ENCODE data around the gene NOD2. TPM values are rescaled to one million over a fixed set of nuclear protein-coding genes. Genes with fewer than 3 reads are reported as not detected.
A peak's percentile ranks its signal among the peaks of the same experiment; 100 is the strongest.

The NOD2 gene
- 10 to 100 TPM in 1 of 2 donors, 1 to 10 TPM in 1; 4.3 to 14.1 TPM for total RNA-seq
- 1 to 10 TPM; 2.1 to 7.5 TPM for polyA plus RNA-seq
- long read RNA-seq, donor 1, result 0 reads
- long read RNA-seq, donor 2, result 0 reads
- long read RNA-seq, donor 3, result 0 reads
- long read RNA-seq, donor 4, result 0 reads
- long read RNA-seq, donor 5, result 0 reads

GRCh38 chr16:50692999-50693781 is at the start of gene NOD2:
NOD2 (plus strand) TSS chr16:50693606; CDS start chr16:50699496, 5,890 bp downstream.
- 6 to 15% methylated on average over 48 to 56 of the region's 56 CpGs for WGBS, 2 donors
- DNase-seq (peak; percentile 26 to 42 (median 37)), ATAC-seq (ENCODE audit: insufficient read depth, low FRiP score) (no peak)
- TF ChIP-seq CTCF (IDR thresholded peaks at IDR 0.05; ENCODE audit: control extremely low read depth, extremely low read depth), result no peak
- H3K4me3 ChIP-seq, result no peak within 1 kb of the TSS
- H3K36me3 ChIP-seq (ENCODE audit: control insufficient read depth in 4 of 4, insufficient read depth in 4 of 4, low read length in 4 of 4), result no peaks in the 10 kb centered on the region
- H3K27ac ChIP-seq (ENCODE audit: low read depth in 1 of 2, low read length in 1 of 2), result no peak within 1 kb of the TSS
- no peaks in the 10 kb centered on the region for H3K9me3 ChIP-seq (ENCODE audit: control insufficient read depth in 4 of 4, insufficient read depth in 3 of 4, low read length in 3 of 4)
- H3K27me3 ChIP-seq (ENCODE audit: control insufficient read depth in 3 of 3, insufficient read depth in 3 of 3, low read length in 2 of 3), result no peaks in the 10 kb centered on the region
- peak within 1 kb of the TSS in 1 of 2 donors; percentile 53 for H3K9ac ChIP-seq (ENCODE audit: insufficient read depth in 1 of 2, low read length in 2 of 2)
- H3K4me1 ChIP-seq (ENCODE audit: control insufficient read depth in 5 of 5, insufficient read depth in 5 of 5, low read length in 5 of 5), result peaks cover 0 to 26% (median 0%) of the 10 kb centered on the region in 5 donors

- TF ChIP-seq CTCF (IDR thresholded peaks at IDR 0.05; ENCODE audit: control extremely low read depth, extremely low read depth), result no peak
- H3K36me3 ChIP-seq (ENCODE audit: control insufficient read depth in 4 of 4, insufficient read depth in 4 of 4, low read length in 4 of 4), result peaks cover 0 to 27% (median 5%) of the 10 kb centered on the region in 4 donors
- DNase-seq, result no peak
- H3K4me3 ChIP-seq, result no peak overlapping the region
- ATAC-seq (ENCODE audit: insufficient read depth, low FRiP score), result peak; percentile 4
- no peaks in the 10 kb centered on the region for H3K27me3 ChIP-seq (ENCODE audit: control insufficient read depth in 3 of 3, insufficient read depth in 3 of 3, low read length in 2 of 3)
- no peak overlapping the region for H3K27ac ChIP-seq (ENCODE audit: low read depth in 1 of 2, low read length in 1 of 2)
- WGBS, 2 donors, result 88 to 93% methylated on average over 5 of the region's 5 CpGs
- peaks cover 0 to 34% (median 14%) of the 10 kb centered on the region in 5 donors for H3K4me1 ChIP-seq (ENCODE audit: control insufficient read depth in 5 of 5, insufficient read depth in 5 of 5, low read length in 5 of 5)
- no peak overlapping the region for H3K9ac ChIP-seq (ENCODE audit: insufficient read depth in 1 of 2, low read length in 2 of 2)
- H3K9me3 ChIP-seq (ENCODE audit: control insufficient read depth in 4 of 4, insufficient read depth in 3 of 4, low read length in 3 of 4), result peaks cover 0 to 4% (median 0%) of the 10 kb centered on the region in 4 donors
Measured at GRCh38 chr16:50644245-50644644, 49.2 kb upstream of the NOD2 start.

GRCh38 chr16:50644729-50645128 is 48.7 kb upstream of the NOD2 start:
- Histone ChIP-seq H3K27ac (ENCODE audit: low read depth in 1 of 2, low read length in 1 of 2) (no peak overlapping the region), H3K27me3 (ENCODE audit: control insufficient read depth in 3 of 3, insufficient read depth in 3 of 3, low read length in 2 of 3) (no peaks in the 10 kb centered on the region), H3K4me1 (ENCODE audit: control insufficient read depth in 5 of 5, insufficient read depth in 5 of 5, low read length in 5 of 5) (peaks cover 0 to 32% (median 14%) of the 10 kb centered on the region in 5 donors), H3K4me3 (no peak overlapping the region), H3K9me3 (ENCODE audit: control insufficient read depth in 4 of 4, insufficient read depth in 3 of 4, low read length in 3 of 4) (peaks cover 0 to 4% (median 0%) of the 10 kb centered on the region in 4 donors), H3K9ac (ENCODE audit: insufficient read depth in 1 of 2, low read length in 2 of 2) (no peak overlapping the region), H3K36me3 (ENCODE audit: control insufficient read depth in 4 of 4, insufficient read depth in 4 of 4, low read length in 4 of 4) (peaks cover 0 to 29% (median 5%) of the 10 kb centered on the region in 4 donors)
- peak; percentile 44 to 78 (median 66) for DNase-seq
- WGBS, 2 donors, result 47 to 55% methylated on average over 6 of the region's 6 CpGs
- TF ChIP-seq CTCF (IDR thresholded peaks at IDR 0.05; ENCODE audit: control extremely low read depth, extremely low read depth), result no peak
- no peak for ATAC-seq (ENCODE audit: insufficient read depth, low FRiP score)
